Loucy (cell line): ENCODE results near the gene CRTAC1.

ENCODE experiments used
- H2AFZ ChIP-seq: fragments of 200-600 bp; sonication (generic); 2 replicates; pipeline ENCODE4 v1.6.0; 2016; ENCODE audit warnings: antibody characterized with exemption, mild to moderate bottlenecking, low read length, moderate library complexity
- H3F3A ChIP-seq: fragments of 200-600 bp; 2 replicates; pipeline ENCODE4 v1.6.0; 2016; ENCODE audit warnings: antibody characterized with exemption, low read depth, mild to moderate bottlenecking
- H3K27me3 ChIP-seq: fragments of 200-600 bp; sonication (generic); 2 replicates; pipeline ENCODE4 v1.6.1; 2014; ENCODE audit warnings: low read length, mild to moderate bottlenecking; ENCODE audit not compliant: insufficient read depth, poor library complexity, severe bottlenecking
- H3K36me3 ChIP-seq: fragments of 200-600 bp; sonication (generic); 2 replicates; pipeline ENCODE4 v1.6.1; 2016; ENCODE audit warnings: low read length; ENCODE audit not compliant: insufficient read depth
- H3K4me1 ChIP-seq: fragments of 200-600 bp; sonication (generic); 2 replicates; pipeline ENCODE4 v1.5.1; 2014; ENCODE audit warnings: low read length, mild to moderate bottlenecking; ENCODE audit not compliant: insufficient read depth, poor library complexity, severe bottlenecking
- H3K4me2 ChIP-seq: fragments of 200-600 bp; sonication (generic); 2 replicates; pipeline ENCODE4 v1.6.0; 2014; ENCODE audit warnings: antibody characterized with exemption, low read length, low read depth, mild to moderate bottlenecking; ENCODE audit not compliant: poor library complexity, severe bottlenecking
- H3K4me3 ChIP-seq: fragments of 200-600 bp; sonication (generic); 2 replicates; pipeline ENCODE4 v1.5.1; 2014; ENCODE audit warnings: low read length, mild to moderate bottlenecking, mixed read lengths; ENCODE audit not compliant: poor library complexity, severe bottlenecking
- H3K79me2 ChIP-seq: fragments of 200-600 bp; sonication (generic); 2 replicates; pipeline ENCODE4 v1.6.1; 2014; ENCODE audit warnings: low read length; ENCODE audit not compliant: insufficient read depth
- H3K9ac ChIP-seq: fragments of 200-600 bp; sonication (generic); 2 replicates; pipeline ENCODE4 v1.6.0; 2014; ENCODE audit warnings: mild to moderate bottlenecking, low read depth, low read length, moderate library complexity; ENCODE audit not compliant: poor library complexity, severe bottlenecking
- H3K9me2 ChIP-seq: fragments of 200-600 bp; sonication (generic); replicated peaks from 2 replicates; pipeline ENCODE4 v1.6.1; 2016; ENCODE audit warnings: low read depth, low read length, mixed read lengths
- H3K9me3 ChIP-seq: fragments of 200-600 bp; sonication (generic); 2 replicates; pipeline ENCODE4 v1.6.1; 2014; ENCODE audit warnings: mild to moderate bottlenecking, antibody characterized with exemption, low read length, low read depth; ENCODE audit not compliant: insufficient read depth
- H4K20me1 ChIP-seq: fragments of 200-600 bp; sonication (generic); 2 replicates; pipeline ENCODE4 v1.6.0; 2014; ENCODE audit warnings: antibody characterized with exemption, low read length, mild to moderate bottlenecking; ENCODE audit not compliant: insufficient read depth, poor library complexity, severe bottlenecking
- EZH2phosphoT487 ChIP-seq: fragments of 200-600 bp; IDR thresholded peaks from 2 replicates; pipeline ENCODE4 v1.6.1; 2018; ENCODE audit warnings: antibody characterized with exemption, mild to moderate bottlenecking, moderate library complexity, borderline replicate concordance
- TF ChIP-seq, protein P1 (sequence below): fragments of 200-600 bp; sonication (generic); conservative IDR thresholded peaks from 2 replicates; pipeline ENCODE4 v1.5.1; 2014; ENCODE audit warnings: mild to moderate bottlenecking, antibody characterized with exemption, low read length

Gene CRTAC1

DNA sequence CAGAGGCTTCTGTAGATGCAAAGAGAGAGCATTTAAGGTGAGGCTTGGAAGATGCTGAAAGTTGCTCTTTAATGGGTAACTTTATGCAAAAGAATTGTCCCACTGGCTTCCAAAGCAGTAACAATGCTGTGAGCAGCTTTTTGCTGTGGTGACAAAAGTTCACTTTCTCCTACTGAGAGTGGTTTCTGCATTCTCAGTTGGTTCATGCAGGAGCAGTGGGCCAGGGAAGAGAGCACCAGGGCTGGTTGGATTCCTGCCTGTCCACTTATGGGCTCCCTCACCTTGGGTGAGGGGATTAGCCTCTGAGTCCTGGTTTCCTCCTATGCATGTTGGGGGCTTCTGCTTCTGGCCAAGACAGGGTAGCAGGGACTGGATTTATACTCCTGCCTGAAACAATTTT is 211.8 kb downstream of the CRTAC1 start:
- Histone ChIP-seq H3K9me3 (no peaks in the 10 kb centered on the region), H3K4me2 (no peak overlapping the region), H3F3A (no peaks in the 10 kb centered on the region), H3K4me1 (no peaks in the 10 kb centered on the region), H3K4me3 (no peak overlapping the region), H3K9me2 (no peaks in the 10 kb centered on the region), H3K36me3 (no peaks in the 10 kb centered on the region), H3K9ac (no peak overlapping the region), H2AFZ (no peak overlapping the region), H3K79me2 (no peaks in the 10 kb centered on the region), H3K27me3 (no peaks in the 10 kb centered on the region), H4K20me1 (no peaks in the 10 kb centered on the region)
- TF ChIP-seq, protein P1, sequence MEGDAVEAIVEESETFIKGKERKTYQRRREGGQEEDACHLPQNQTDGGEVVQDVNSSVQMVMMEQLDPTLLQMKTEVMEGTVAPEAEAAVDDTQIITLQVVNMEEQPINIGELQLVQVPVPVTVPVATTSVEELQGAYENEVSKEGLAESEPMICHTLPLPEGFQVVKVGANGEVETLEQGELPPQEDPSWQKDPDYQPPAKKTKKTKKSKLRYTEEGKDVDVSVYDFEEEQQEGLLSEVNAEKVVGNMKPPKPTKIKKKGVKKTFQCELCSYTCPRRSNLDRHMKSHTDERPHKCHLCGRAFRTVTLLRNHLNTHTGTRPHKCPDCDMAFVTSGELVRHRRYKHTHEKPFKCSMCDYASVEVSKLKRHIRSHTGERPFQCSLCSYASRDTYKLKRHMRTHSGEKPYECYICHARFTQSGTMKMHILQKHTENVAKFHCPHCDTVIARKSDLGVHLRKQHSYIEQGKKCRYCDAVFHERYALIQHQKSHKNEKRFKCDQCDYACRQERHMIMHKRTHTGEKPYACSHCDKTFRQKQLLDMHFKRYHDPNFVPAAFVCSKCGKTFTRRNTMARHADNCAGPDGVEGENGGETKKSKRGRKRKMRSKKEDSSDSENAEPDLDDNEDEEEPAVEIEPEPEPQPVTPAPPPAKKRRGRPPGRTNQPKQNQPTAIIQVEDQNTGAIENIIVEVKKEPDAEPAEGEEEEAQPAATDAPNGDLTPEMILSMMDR = no peak
- no peak for TF ChIP-seq EZH2phosphoT487

DNA sequence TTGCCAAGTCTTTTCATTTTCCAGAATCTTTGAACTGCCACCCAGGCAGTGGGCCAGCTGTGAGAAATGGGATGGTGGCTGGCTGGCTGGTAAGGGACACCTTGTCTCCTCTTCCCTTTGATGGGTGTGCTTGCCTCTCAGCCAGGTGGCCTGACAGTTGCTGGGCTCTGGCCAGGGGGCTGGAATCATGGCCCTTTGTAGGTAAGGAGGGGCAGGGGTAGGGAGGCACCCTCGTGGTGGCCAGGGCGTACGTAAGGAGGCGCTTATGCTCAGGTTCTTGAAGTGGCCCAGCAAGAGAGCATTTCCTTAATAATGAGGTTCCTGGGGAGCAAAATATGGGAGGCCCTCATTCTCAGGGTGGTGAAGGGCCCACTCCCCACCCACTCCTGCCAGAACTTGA is 213.8 kb downstream of the CRTAC1 start:
- Histone ChIP-seq H3K4me2 (no peak overlapping the region), H3F3A (no peaks in the 10 kb centered on the region), H3K79me2 (no peaks in the 10 kb centered on the region), H3K9me3 (no peaks in the 10 kb centered on the region), H2AFZ (no peak overlapping the region), H3K9ac (no peak overlapping the region), H4K20me1 (no peaks in the 10 kb centered on the region), H3K4me1 (no peaks in the 10 kb centered on the region), H3K4me3 (no peak overlapping the region), H3K9me2 (no peaks in the 10 kb centered on the region), H3K27me3 (no peaks in the 10 kb centered on the region), H3K36me3 (no peaks in the 10 kb centered on the region)
- TF ChIP-seq EZH2phosphoT487 = no peak
